HG03439 (cell line): ENCODE measurements around the gene SERPINB1.
"Not testable (repeated sequence)": the region's sequence is repeated elsewhere in the genome, so short reads cannot be mapped to it uniquely, and the experiment has no call there.

ENCODE experiments used
- ATAC-seq: cut with Tn5 transposase; IDR thresholded peaks from one replicate; pipeline ENCODE4 v1.9.1; 2021; ENCODE audit warnings: mild to moderate bottlenecking, moderate library complexity; ENCODE audit not compliant: unreplicated experiment

The SERPINB1 gene

DNA sequence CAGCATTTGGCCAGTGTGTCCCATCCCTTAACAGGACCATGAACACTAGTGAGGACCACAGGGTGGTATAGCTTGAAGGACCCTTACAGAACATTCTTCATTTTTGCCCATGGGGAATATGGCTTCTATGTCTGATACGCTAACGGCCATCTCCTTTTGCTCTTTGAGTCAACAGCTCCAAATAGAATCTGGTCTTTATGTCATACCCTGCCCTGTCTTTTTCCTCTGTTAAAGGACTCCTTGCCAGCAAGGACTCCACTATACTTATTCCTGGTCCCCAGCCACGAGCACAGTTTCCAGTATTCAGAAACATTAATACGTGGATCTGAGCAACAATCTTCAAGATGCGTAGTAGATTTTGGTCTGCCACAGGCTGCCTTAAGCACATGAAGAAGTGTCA lies 22.5 kb downstream of the SERPINB1 start:
- ATAC-seq: no peak

DNA sequence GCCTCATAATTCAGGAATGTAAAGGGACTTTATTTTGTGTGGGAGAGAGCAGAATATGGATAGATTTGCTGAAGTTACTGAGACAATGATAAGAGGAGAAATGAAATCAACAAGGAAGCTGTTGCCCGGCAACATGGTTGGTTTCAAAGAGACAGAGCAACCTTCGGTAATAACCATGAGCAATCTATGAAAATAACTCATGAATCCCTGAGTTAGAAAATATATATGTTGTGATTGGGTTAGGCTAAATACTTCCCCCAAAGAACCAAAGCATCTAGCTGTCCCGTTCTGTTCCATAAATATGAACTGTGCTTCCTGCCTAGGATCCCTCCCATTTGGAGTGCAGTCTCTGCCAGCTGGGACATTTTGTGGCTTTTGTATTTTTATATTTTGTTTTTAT lies 23.1 kb downstream of the SERPINB1 start:
- no peak for ATAC-seq

DNA sequence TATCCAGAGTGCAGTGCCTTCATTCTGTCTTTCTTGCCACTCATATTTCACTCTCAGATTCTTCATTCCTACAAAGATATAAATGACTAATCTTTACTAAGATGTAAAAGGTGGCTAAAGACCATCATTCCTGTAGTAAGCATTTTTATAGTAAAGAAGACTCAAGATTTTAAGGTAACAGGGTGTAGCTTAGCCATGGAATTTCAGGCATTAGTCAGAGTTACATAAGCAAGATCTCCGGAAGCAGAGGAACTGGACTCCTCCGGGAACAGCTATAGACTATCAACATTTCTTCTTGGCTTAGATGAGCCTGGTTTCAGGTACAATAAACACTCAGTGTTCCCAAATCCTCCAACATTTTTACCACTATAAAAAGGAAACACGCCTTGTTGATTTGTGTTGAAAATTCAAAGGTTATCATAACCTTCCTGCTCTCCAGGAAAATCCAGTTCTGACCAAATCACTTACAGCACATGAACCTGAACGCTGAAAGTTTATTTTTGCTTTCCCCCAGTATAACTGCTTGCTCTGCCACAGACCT lies 23.7 kb downstream of the SERPINB1 start:
- no peak for ATAC-seq

DNA sequence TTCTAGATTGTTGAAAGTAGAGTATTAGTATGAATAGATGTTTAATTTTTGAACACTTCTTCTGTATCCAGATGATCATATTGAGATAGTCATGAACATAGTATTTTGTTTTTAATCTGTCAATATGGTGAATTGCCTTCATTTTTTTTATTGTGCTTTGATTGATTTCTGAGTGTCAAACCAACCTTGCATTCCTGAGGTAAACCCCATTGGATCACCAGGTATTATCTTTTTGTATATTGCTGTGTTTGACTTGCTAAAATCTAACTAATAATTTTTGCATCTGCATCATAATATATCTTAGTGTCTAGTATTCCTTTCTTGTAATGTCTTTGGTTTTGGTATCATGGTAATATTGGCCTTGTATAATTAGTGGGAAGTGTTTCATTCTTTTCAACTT lies 25.5 kb downstream of the SERPINB1 start:
- ATAC-seq: no peak

DNA sequence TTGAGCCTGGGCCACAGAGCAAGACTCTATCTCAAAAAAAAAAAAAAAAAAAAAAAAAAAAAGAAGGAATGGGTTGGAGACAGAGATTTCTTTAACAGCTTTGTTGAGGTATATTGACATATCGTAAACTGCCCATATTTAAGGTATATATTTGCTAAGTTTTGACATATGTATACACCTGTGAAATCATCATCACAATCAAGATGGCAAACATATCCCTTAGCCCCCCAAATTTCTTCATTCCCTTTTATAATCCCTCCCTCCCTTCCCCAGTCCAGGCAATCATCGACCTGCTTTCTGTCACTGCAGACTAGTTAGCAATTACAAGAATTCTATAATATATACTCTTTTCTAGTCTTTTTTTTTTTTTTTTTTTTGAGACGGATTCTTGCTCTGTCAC lies 29.0 kb downstream of the SERPINB1 start:
- ATAC-seq: no peak

DNA sequence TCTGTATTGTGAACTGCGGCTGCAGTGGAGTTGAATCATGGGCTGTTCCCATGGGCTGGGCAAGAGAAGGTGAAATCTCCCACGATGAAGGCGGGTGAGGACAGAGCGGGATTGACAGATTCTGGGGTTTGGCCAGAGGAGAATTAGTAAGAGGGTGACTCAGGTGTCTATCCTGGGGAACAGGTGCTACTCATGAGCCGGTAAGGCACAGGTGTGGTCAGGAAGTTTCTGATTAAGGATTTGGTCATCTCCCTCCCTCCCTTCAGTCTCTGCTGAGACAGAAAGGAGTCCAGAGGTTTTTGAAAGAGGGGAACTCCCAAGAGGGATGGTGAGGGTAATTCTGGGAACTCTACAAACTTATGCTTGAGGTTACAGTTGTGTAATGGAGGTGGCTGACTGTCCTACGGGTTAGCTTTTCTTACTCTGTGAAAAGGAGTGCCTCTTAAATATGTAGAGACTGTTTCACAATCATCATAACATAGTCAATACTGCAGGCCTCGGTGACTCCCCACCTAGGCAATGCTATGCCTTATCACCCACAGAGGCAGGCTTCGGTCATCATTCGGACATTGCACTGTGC lies 31.5 kb downstream of the SERPINB1 start:
- no peak for ATAC-seq

DNA sequence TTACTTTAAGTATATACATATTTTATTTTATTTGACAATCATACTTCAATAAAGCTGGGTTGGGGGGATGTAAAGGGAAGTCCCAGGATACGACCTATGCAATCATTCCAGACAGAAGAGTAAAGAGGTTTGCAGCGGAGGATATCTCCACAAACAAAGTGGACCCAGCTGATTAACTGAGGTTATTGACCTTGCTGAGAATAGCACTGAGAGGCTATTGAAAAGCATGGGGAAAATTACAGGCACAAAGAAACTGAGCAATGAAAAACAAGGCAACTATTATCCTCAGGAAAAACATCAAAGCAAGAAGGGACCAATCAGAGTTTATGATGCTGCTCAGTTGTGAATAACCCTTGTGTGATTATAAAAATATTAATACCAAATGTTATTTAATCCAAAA lies 32.6 kb downstream of the SERPINB1 start:
- ATAC-seq: no peak

DNA sequence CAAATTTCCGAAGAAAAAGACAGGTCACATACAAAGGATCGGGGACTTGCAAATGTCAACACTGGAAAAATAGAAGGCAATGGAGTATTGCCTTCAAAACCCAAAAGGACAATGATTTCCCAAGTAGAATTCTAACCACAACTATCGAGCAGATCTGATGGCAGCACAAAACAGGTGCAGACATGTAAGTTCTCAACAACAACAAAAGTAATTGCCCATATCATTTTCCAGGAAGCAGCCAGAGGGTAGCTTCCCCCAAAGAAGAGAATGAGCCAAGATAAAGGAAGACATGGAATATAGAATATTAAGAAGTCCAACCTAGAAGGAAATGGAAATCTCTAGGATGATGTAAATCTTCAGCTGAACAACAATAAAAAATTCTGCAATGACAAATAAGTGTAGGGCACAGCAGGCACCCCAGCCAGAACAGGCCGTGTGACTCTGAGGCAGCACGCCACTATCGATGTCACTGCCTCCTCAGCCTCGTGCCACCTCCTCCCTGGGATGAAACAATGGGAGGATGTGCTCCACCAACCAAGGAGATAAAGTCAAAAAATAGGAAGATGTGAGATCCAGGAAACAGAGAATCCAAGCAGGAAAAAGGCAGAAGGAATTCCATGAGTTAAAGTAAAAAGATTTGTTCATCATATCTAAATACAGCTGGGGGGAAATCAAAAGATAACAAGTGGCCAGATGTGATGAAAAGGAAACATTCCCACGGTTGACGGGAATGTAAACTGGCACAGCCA lies 34.1 kb downstream of the SERPINB1 start:
- ATAC-seq: no peak

DNA sequence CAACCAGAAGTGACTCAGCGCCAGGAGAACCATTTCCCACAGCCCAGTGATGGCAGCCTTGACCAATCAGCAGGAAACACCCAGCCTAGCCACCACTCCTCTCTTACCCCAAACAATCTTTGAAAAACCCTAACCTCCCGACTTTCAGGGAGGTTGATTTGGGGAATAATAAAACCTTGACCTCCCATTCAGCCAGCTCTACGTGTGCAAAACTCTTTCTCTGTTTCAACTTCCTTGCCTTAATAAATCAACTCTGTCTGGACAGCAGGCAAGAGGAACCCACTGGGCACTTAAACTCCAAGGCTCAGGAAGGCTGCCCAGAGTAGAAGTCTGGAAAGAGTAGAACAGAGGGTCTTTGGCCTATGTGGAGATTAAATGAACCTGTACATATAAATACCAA lies 35.0 kb downstream of the SERPINB1 start:
- no peak for ATAC-seq

DNA sequence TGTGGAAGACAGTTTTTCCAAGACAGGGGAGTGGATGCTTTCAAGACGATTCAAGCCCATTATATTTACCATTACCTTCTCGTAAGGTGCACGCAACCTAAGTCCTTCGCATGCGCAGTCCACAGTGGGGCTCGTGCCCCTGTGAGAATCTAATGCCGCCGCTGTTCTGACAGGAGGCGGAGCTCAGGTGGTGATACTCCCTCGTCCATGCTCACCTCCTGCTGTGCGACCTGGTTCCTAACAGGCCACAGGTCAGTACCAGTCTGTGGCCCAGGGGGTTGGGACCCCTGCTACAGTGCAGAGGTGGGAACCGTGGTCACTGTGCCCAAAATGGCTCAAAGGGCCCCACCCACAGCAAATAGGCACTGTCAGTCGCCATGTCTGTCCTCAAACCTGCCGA lies 36.6 kb downstream of the SERPINB1 start:
- no peak for ATAC-seq

DNA sequence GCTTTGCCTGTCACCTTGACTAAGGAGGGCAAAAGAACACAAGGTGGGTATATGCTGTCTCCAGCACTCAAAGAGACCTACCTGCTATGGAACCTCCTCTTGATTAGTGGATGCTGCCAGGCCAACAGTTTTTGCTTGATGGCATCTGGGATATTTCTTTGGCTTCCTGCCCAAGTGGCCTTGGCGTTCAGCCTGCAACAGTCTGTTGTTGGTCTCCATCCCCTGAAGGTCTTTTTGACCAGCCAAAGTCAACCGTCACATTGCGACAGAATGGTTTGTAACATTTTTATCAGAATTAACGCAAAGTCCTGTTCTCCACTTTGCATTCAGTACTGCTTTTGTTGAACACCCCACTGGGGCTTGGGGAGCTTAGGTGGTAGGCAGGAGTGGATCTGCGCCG lies 37.1 kb downstream of the SERPINB1 start:
- no peak for ATAC-seq

DNA sequence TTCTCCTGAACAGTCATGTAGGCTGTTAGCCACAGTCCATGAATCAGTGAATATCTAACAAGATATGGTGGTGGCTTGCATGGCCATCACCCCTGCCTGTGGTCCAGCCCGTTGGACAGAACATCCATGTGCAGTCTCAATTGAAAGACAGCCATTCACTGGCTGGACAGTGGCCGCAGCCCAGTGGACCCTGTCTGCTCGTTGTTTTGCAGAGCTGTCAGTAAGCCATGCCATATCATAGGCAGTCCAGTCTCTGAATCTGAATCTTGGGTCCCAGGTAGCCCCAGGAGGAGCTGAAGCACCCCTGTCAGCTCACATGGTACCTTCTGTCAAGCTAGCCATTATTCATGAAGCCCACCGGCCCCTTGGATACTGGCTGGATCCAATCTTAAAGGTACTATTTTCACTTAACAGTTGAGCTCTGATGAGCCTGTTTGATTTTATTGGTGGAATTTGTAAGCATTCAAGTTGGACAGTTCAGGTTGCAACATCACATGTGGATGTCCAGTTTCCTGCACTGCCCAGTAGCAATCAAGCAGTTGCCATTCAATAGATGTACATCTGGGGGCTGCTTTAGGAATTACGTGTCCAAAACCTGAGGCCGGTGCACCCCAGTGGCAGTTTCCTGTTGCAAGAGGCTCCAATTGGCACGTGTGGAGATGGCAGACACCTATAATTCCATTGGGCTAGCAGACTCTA lies 37.8 kb downstream of the SERPINB1 start:
- ATAC-seq: no peak

DNA sequence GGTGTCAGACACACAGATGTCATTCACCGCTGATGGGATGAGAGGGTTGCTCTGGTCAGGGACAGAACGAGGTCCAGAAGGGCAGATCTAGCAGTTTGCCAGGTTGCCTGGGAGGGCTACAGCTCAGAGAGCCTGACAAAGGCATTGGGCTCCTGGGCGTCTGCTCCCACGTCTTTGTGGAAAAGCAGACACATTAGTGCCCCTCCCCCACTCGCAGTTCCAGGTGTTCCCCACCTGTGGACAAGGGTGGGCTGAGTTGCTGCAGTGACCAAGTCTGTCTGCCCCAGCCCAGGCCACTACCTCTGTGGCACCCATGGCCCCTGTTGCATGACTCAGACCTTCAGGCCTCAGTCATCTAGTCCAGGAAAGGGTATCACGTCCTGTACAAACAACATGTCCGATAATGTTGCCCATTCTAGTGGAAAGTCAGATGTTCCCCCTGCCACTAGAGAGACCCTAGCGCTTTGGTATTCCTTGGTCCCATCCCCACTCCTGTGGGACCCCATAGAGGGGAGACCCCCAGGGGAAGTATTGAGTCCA lies 39.1 kb downstream of the SERPINB1 start:
- no peak for ATAC-seq

DNA sequence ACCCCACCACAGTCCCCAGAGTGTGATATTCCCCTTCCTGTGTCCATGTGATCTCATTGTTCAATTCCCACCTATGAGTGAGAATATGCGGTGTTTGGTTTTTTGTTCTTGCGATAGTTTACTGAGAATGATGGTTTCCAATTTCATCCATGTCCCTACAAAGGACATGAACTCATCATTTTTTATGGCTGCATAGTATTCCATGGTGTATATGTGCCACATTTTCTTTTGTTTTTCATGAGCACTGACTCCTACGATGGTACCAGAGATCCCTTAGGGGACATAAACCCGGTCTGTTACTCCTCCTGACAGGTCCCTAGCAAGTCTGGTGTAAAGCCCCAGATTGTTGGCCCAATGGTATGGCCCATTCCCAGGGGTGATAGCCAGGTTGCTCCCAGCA lies 40.0 kb downstream of the SERPINB1 start:
- ATAC-seq: not testable (repeated sequence)

DNA sequence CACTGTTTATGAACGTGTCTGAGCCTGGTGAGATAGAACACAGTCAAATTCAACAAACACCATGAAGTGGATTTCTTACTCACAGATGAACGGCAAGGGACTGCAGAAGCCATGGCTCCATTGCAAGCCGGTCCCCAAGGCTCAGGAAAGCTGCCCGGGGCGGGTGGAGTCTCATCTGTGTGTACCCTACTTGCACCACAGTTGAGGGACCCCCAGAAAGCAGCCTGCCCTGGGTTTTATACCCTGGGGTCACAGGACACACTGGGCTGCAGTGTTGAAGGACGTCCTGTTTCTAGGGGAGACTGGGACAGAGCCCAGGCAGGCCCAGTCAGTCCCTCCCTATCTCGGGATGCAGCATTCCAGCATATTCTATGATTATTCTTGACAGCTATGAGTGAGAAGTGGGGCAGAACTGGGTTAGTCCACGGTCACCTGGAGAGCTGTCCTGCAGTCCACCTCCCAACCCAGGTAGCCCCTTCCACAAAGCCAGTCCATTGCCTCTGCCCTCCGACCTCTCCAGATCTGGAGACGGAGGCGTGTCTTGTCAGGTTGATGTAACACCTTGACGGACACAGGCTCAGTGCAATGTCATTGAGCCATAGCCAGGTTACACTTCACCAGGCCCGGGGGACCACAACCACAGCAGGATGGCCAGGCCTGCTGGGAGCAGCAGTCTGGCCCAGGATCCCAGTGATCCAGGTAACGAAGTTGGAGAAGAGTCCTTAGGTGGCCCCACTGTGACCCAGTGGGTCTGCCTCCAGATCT lies 40.9 kb downstream of the SERPINB1 start:
- no peak for ATAC-seq

DNA sequence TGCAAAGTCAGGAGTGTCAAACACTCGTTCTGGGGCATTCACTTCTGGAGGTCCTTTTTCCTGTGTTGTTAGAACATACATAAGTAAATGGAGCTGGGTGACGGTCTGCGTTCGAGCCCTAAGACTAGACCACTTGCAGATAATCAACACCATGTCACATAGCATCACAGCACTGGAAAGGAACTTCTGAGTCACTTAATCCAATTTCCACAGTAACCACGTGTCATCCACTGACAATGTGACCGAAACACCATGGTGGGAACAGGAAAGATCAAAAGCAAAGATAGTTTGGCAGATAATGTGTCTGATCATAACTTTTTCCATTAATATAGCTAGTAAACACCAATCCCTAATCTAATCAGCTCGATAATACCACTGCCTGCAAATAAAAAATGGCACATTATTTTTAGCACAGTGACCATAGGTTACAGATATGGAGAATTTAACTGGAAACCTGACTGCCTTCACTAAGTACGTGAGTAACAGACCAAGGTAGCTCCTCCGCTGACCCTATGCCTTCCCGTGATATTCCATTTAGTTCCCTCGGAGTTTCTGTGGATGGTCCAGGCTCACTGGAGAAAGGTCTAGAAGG lies 41.6 kb downstream of the SERPINB1 start:
- ATAC-seq: no peak

DNA sequence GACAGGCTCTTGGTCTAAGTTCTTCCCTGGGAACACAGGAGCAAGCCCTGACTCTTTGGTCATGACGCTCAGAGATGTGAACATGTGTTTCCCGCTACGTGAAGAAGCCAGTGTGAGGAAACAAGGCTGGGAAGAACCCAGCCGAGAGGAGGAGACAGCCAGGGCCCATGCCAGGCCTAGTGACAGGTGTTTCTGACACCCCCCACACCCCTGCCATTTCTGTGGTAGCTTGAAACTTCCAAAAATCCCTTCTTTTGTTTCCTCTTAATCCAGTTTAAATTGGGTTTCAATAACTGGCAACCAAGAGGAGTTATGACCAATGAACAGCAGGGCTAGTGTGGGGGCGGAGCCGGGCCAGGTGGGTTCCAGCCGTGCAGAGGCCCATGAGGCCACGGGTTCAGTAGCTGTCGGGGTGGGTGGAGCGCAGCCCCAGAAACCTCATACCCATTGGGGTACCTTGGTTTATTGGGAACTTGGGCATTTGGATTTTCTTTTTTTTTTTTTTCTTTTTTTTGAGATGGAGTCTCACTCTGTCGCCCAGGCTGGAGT lies 43.0 kb downstream of the SERPINB1 start:
- no peak for ATAC-seq

DNA sequence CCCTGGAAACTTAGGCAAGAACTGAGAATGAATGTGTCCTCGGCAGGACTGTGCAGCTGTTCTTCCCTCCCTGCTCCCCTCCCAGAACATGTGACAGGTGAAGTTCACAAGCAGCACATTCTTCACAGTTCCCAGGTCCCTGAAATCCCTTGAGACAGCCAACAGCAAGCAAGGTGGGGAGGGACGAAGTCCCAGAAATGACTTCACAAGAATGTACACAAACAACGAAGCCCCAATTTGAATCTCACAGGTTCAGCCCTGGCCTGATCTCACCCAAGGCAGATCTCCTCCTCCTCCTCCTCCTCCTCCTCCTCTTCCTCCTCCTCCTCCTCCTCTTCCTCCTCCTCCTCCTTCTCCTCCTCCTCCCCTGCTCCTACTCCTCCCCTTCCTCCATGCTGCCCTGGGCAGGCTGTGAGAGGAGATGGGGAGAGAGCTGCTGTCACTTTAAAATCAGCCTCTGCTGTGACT lies 44.1 kb downstream of the SERPINB1 start:
- no peak for ATAC-seq

DNA sequence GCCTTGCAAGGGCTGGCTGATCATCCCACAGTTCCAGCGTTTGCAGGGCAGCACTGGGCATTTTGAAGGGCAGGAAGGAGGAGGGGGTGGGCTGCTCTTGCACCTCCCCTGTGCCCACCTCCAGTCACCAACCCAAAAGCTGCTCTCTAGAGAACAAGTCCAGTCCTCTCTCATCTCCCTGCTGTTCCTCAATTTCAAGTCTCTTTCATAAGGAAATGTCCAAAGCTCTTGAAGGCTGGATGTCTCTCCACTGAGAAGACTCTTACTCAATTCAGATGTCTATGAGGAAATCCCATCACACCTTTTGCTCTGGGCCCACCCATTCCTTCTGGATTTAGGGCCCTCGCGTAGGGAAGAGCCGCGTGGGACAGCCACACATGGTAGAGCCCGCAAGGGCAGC lies 44.8 kb downstream of the SERPINB1 start:
- ATAC-seq: no peak

DNA sequence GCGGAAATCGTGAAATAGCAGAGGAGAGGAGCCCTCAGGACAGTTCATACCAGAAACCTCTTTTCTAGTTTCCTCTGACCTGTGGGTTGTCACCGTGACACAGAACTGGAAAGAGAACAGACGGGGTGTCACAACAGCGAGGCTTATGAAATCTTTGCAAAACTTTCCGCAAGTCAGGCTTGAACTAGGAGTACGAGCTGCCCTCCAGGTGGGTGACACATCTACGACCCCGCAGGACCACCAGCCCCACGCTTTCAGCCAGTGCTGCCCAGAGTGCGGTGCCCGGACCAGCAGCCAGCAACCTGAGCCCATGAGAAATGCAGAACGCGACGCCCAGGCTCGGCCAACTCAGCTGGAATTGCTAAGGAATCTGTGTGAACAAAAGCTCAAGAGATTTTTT lies 45.7 kb downstream of the SERPINB1 start:
- no peak for ATAC-seq
